DMS153 treated with DMSO at 0.1 percent for 48 hours (cell line): ENCODE measurements around the gene SMIM13.
"Not testable (repeated sequence)": the region's sequence is repeated elsewhere in the genome, so short reads cannot be mapped to it uniquely, and the experiment has no call there.

Experiments used
- DNase-seq: peaks from one replicate; lab custom pipeline; 2025; ENCODE audit not compliant: unreplicated experiment; lab: John Stamatoyannopoulos, UW

The SMIM13 gene

GRCh38 chr6:11083956-11084355, 9.7 kb upstream of the SMIM13 start:
- DNase-seq, result no peak

GRCh38 chr6:11085758-11086435, 7.7 kb upstream of the SMIM13 start:
- DNase-seq, result no peak

- DNase-seq, result not testable (repeated sequence)
These were observed 6.4 kb upstream of the SMIM13 start for GRCh38 chr6:11087141-11087812.

GRCh38 chr6:11089695-11090094, 3.9 kb upstream of the SMIM13 start:
- no peak for DNase-seq

- DNase-seq, result not testable (repeated sequence)
These were observed 2.5 kb upstream of the SMIM13 start for GRCh38 chr6:11091141-11091540.

- DNase-seq, result no peak
These were observed 812 bp upstream of the SMIM13 start for GRCh38 chr6:11092668-11093375.

- no peak for DNase-seq
These were observed 333 bp upstream of the SMIM13 start for GRCh38 chr6:11093376-11093625.

- no peak for DNase-seq
These were observed 797 bp downstream of the SMIM13 start for GRCh38 chr6:11094411-11094851.

GRCh38 chr6:11094941-11095340, 1.3 kb downstream of the SMIM13 start:
- no peak for DNase-seq

- DNase-seq, result no peak
These were observed 2.5 kb downstream of the SMIM13 start for GRCh38 chr6:11096109-11096508.

- no peak for DNase-seq
These were observed 3.8 kb downstream of the SMIM13 start for GRCh38 chr6:11097476-11097875.

GRCh38 chr6:11098004-11098403, 4.4 kb downstream of the SMIM13 start:
- DNase-seq, result no peak

- DNase-seq, result no peak
These were observed 7.8 kb downstream of the SMIM13 start for GRCh38 chr6:11101417-11101816.

- no peak for DNase-seq
These were observed 9.4 kb downstream of the SMIM13 start for GRCh38 chr6:11103065-11103464.

- DNase-seq, result no peak
These were observed 15.1 kb downstream of the SMIM13 start for GRCh38 chr6:11108726-11109125.

GRCh38 chr6:11110921-11111768, 17.5 kb downstream of the SMIM13 start, which contains the start of gene ERVFRD-1:
TSS of gene ERVFRD-1 (minus strand) at chr6:11111725. CDS start at chr6:11105310, 6,415 bp downstream.
- no peak for DNase-seq

- no peak for DNase-seq
These were observed 18.3 kb downstream of the SMIM13 start for GRCh38 chr6:11111769-11112437.

- no peak for DNase-seq
These were observed 19.4 kb downstream of the SMIM13 start for GRCh38 chr6:11113038-11113437.

- DNase-seq, result not testable (repeated sequence)
These were observed 22.3 kb downstream of the SMIM13 start for GRCh38 chr6:11115808-11116536.
